ENCODE data around the gene PDE10A. TPM values are rescaled to one million over a fixed set of nuclear protein-coding genes. Genes with fewer than 3 reads are reported as not detected.

Gene PDE10A
- total RNA-seq, 1 experiment from 2014 or later, result 1.8 TPM

- H3K27ac Mint-ChIP-seq (ENCODE audit: low read depth, unreplicated experiment), result no peak overlapping the region
- intact Hi-C loops (cut with micrococcal nuclease), result no loop called here
- H3K4me1 Mint-ChIP-seq (ENCODE audit: insufficient read depth, unreplicated experiment), result no peaks in the 10 kb centered on the region
- ChIA-PET CTCF (interaction anchor here (0.7 kb wide), 1 partner anchor 9 kb away, joined by 3 read pairs; no protein-coding TSS in a partner anchor), POLR2A (no interaction called here)
- no TSS peak for BruUV-seq (replicated peaks)
- no peak overlapping the region for H3K4me3 Mint-ChIP-seq (ENCODE audit: unreplicated experiment)
- no peaks in the 10 kb centered on the region for H3K27me3 Mint-ChIP-seq (ENCODE audit: insufficient read depth, unreplicated experiment)
- TF ChIP-seq CTCF (IDR thresholded peaks at IDR 0.05; ENCODE audit: unreplicated experiment), result no peak
- peaks cover 5% of the 10 kb centered on the region for H3K9me3 Mint-ChIP-seq (ENCODE audit: unreplicated experiment)
- no peaks in the 10 kb centered on the region for H3K36me3 Mint-ChIP-seq (ENCODE audit: insufficient read depth, unreplicated experiment)
- DNase-seq (ENCODE audit: unreplicated experiment), result no peak
These were observed 361.4 kb downstream of the PDE10A start for GRCh38 chr6:165301372-165302246.

GRCh38 chr6:165300422-165300936, 362.6 kb downstream of the PDE10A start:
- TF ChIP-seq CTCF (IDR thresholded peaks at IDR 0.05; ENCODE audit: unreplicated experiment), result no peak
- CTCF ChIA-PET, result interaction anchor here (0.7 kb wide), 1 partner anchor 8 kb away, joined by 3 read pairs; no protein-coding TSS in a partner anchor
- no TSS peak for BruUV-seq (replicated peaks)
- H3K9me3 Mint-ChIP-seq (ENCODE audit: unreplicated experiment), result peaks cover 5% of the 10 kb centered on the region
- no peak overlapping the region for H3K4me3 Mint-ChIP-seq (ENCODE audit: unreplicated experiment)
- POLR2A ChIA-PET, result interaction anchor here (0.8 kb wide), 1 partner anchor 8 kb away, joined by 3 read pairs; no protein-coding TSS in a partner anchor
- intact Hi-C loops (cut with micrococcal nuclease), result no loop called here
- H3K27me3 Mint-ChIP-seq (ENCODE audit: insufficient read depth, unreplicated experiment), result no peaks in the 10 kb centered on the region
- no peak overlapping the region for H3K27ac Mint-ChIP-seq (ENCODE audit: low read depth, unreplicated experiment)
- H3K4me1 Mint-ChIP-seq (ENCODE audit: insufficient read depth, unreplicated experiment), result no peaks in the 10 kb centered on the region
- no peaks in the 10 kb centered on the region for H3K36me3 Mint-ChIP-seq (ENCODE audit: insufficient read depth, unreplicated experiment)
- DNase-seq (ENCODE audit: unreplicated experiment), result no peak

- H3K4me1 Mint-ChIP-seq (ENCODE audit: insufficient read depth, unreplicated experiment), result no peaks in the 10 kb centered on the region
- H3K4me3 Mint-ChIP-seq (ENCODE audit: unreplicated experiment), result no peak overlapping the region
- CTCF ChIA-PET, result no interaction called here
- TF ChIP-seq CTCF (IDR thresholded peaks at IDR 0.05; ENCODE audit: unreplicated experiment), result no peak
- H3K27me3 Mint-ChIP-seq (ENCODE audit: insufficient read depth, unreplicated experiment), result no peaks in the 10 kb centered on the region
- no peak overlapping the region for H3K27ac Mint-ChIP-seq (ENCODE audit: low read depth, unreplicated experiment)
- H3K9me3 Mint-ChIP-seq (ENCODE audit: unreplicated experiment), result peaks cover 5% of the 10 kb centered on the region
- DNase-seq (ENCODE audit: unreplicated experiment), result no peak
- intact Hi-C loops (cut with micrococcal nuclease), result no loop called here
- no TSS peak for BruUV-seq (replicated peaks)
- POLR2A ChIA-PET, result no interaction called here
- H3K36me3 Mint-ChIP-seq (ENCODE audit: insufficient read depth, unreplicated experiment), result no peaks in the 10 kb centered on the region
These were observed 364.2 kb downstream of the PDE10A start for GRCh38 chr6:165298875-165299274.

- no peak for DNase-seq (ENCODE audit: unreplicated experiment)
- BruUV-seq (replicated peaks), result no TSS peak
- no peak overlapping the region for H3K4me3 Mint-ChIP-seq (ENCODE audit: unreplicated experiment)
- POLR2A ChIA-PET, result no interaction called here
- H3K9me3 Mint-ChIP-seq (ENCODE audit: unreplicated experiment), result peaks cover 5% of the 10 kb centered on the region
- intact Hi-C loops (cut with micrococcal nuclease), result no loop called here
- CTCF ChIA-PET, result no interaction called here
- no peaks in the 10 kb centered on the region for H3K36me3 Mint-ChIP-seq (ENCODE audit: insufficient read depth, unreplicated experiment)
- H3K4me1 Mint-ChIP-seq (ENCODE audit: insufficient read depth, unreplicated experiment), result no peaks in the 10 kb centered on the region
- no peak overlapping the region for H3K27ac Mint-ChIP-seq (ENCODE audit: low read depth, unreplicated experiment)
- no peak for TF ChIP-seq CTCF (IDR thresholded peaks at IDR 0.05; ENCODE audit: unreplicated experiment)
- no peaks in the 10 kb centered on the region for H3K27me3 Mint-ChIP-seq (ENCODE audit: insufficient read depth, unreplicated experiment)
These were observed 364.6 kb downstream of the PDE10A start for GRCh38 chr6:165298402-165298801.

Data from MCF 10A (cell line).